GM19351 (cell line): Measurements from ENCODE around the gene SLC25A40.
"Not testable (repeated sequence)": the region's sequence is repeated elsewhere in the genome, so short reads cannot be mapped to it uniquely, and the experiment has no call there.

Experiments used
- ATAC-seq: cut with Tn5 transposase; IDR thresholded peaks from one replicate; pipeline ENCODE4 v1.9.1; 2021; ENCODE audit warnings: mild to moderate bottlenecking, moderate library complexity; ENCODE audit not compliant: unreplicated experiment

Gene SLC25A40, protein sequence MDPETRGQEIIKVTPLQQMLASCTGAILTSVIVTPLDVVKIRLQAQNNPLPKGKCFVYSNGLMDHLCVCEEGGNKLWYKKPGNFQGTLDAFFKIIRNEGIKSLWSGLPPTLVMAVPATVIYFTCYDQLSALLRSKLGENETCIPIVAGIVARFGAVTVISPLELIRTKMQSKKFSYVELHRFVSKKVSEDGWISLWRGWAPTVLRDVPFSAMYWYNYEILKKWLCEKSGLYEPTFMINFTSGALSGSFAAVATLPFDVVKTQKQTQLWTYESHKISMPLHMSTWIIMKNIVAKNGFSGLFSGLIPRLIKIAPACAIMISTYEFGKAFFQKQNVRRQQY

DNA sequence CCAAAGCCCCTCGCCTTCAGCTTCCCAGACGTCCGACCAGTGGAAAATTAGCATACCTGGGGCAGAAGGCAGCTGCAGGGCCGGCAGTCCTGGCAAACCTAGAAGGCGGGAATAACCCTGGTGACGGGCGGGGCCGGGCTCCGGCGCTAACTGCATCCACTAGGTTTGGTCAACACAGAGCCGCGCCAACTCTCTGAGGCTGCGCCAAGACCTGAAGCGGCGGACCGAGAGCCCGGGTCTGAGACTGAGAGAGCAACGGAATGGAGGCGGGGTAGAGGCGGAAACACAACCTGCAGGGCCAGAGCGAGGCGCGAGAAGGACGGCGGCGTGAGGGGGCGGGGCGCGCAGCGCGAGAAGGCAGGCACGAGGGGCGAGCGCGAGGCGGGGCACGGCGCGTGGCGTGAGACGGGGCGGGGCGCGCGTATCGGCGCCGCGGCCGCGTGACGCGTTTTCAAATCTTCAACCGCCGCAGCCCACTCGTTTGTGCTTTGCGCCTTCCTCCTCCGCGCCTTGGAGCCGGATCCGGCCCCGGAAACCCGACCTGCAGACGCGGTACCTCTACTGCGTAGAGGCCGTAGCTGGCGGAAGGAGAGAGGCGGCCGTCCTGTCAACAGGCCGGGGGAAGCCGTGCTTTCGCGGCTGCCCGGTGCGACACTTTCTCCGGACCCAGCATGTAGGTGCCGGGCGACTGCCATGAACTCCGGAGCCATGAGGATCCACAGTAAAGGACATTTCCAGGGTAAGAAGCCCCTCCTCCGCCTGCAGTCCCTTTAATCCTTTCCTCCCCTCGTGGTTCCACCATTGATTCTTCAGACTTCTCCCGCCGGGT, at the start of gene SLC25A40, which contains the start of gene DBF4:
SLC25A40 (minus strand) TSS at position 321 of the 829 bp plus-strand sequence. CDS start 17,633 bp downstream, outside the sequence.
DBF4 (plus strand) TSS at position 454 of the 829 bp plus-strand sequence; CDS start at position 694, 240 bp downstream.
- ATAC-seq, result peak; percentile 81

DNA sequence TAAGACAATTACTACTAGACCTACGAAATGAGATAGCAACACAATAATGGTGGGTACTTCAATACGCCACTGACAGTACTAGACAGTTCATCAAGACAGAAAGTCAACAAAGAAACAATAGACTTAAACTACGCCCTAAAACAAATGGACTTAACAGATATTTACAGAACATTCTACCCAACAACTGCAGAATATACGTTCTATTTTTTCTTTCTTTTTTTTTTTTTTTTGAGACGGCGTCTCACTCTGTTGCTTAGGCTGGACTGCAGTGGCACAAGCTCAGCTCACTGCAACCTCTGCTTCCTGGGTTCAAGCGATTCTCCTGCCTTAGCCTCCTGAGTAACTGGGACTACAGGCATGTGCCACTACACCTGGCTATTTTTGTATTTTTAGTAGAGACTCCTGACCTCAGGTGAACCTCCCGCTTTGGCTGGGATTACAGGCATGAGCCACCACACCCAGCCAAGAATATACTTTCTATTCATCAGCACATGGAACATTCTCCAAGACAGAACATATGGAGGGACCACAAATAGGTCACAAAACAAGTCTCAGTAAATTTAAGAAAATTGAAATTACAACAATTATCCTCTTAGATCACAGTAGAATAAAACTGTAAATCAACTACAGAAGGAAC, 46.7 kb upstream of the SLC25A40 start:
- ATAC-seq, result not testable (repeated sequence)

DNA sequence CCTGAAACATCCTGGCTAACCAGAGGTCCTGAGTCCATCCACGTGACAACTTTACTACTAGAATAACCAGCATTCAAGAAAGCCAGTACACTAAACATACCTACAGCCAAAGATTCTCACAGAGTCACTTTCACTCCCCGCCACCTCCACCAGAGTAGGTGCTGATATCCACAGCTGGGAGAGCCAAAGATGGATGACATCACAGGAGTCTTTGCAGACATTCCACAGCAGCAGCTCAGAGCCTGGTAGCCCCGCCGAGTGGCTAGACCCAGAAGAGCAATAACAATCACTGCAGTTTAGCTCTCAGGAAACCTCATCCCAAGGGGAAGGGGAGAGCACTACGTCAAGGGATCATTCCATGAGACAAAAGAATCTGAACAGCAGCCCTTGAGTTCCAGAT, 44.4 kb upstream of the SLC25A40 start:
- ATAC-seq, result no peak

DNA sequence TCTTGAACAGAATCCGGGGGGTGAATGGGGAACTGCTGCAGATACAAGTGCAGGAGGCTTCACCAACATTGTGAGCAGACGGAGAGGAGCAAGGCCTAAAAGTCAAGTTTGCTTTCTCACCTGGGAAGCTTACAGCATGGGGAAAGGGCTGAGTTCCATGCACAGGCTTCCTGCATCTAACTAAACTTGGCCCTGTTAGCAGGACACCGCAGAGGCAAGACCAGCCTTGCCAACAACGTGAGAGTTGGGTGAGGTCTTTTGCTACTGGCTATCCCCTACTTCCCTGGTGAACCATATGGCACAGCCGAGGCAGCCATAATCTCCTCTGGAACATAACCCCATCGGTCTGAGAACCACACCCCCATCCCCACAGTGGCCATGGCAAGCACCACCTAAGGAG, 43.7 kb upstream of the SLC25A40 start:
- no peak for ATAC-seq

DNA sequence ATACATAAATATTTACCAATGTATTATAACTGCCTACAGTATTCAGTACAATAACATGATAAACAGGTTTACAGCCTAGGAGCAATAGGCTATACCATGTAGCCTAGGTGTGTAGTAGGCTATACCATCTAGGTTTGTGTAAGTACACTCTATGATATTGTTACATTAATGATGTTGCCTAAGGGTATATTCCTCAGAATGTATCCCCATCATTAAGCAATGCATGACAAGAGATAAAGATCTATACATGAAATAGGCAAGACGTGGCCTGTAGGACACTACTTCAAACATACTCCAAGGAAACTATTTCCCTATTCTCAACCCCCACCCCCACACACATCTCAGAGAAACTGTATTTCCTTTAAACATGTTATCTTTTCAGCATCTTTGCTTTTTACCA, 42.6 kb upstream of the SLC25A40 start:
- no peak for ATAC-seq

DNA sequence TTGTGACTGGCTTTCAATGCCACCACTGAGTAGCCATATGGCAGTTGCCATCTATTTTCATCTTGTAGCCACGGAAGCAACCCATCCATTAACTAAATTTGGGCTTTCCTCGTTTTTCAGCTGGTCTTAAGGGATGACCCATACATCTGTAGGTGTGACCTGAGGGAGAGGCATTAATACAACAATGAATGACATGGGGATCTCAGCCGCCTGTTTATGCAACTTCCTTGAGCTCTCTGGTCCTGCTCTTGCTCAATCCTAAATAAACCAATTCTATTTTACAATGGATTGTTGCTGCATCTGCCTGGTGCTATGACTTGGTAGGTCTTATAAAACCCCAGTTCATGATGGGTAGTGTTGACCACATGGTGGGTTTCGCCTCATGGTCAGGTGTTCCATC, 36.0 kb upstream of the SLC25A40 start:
- ATAC-seq, result no peak

DNA sequence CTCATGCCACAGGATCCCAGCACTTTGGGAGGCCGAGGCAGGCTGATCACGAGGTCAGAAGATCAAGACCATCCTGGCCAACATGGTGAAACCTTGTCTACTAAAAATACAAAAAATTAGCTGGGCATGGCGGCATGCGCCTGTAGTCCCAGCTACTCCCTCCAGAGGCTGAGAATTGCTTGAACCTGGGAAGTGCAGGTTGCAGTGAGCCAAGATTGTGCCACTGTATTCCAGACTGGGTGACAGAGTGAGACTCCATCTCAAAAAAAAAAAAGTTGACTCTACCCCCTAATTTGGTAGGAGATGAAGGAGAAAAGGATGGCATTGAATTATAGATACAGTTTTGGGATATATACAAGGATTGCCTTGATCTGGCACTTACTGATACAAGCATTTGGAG, 32.7 kb upstream of the SLC25A40 start:
- not testable (repeated sequence) for ATAC-seq

DNA sequence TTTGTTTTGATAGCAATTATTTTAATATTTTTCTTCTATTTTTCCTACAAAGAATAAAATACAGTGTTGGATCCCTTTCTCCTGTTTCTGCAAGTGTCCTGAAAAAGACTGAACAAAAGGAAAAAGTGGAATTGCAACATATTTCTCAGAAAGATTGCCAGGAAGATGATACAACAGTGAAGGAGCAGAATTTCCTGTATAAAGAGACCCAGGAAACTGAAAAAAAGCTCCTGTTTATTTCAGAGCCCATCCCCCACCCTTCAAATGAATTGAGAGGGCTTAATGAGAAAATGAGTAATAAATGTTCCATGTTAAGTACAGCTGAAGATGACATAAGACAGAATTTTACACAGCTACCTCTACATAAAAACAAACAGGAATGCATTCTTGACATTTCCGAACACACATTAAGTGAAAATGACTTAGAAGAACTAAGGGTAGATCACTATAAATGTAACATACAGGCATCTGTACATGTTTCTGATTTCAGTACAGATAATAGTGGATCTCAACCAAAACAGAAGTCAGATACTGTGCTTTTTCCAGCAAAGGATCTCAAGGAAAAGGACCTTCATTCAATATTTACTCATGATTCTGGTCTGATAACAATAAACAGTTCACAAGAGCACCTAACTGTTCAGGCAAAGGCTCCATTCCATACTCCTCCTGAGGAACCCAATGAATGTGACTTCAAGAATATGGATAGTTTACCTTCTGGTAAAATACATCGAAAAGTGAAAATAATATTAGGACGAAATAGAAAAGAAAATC, 31.2 kb upstream of the SLC25A40 start:
- not testable (repeated sequence) for ATAC-seq

DNA sequence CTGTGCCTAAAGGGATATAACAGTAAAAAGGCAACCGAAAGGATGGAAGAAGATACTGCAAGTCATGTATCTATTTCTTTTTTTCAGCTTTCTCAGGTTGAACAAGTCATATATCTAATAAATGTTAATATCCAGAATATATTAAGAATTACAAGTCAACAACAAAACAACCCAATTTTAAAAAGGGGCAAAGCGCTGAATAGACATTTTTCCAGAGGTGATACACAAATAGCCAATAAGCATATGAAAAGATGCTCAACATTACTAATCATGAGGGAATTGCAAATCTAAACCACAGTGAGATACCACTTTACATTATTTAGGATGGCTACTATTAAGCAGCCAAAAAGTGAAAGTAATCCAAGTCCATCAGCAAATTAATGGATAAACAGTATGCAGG, 23.1 kb upstream of the SLC25A40 start:
- ATAC-seq, result no peak

DNA sequence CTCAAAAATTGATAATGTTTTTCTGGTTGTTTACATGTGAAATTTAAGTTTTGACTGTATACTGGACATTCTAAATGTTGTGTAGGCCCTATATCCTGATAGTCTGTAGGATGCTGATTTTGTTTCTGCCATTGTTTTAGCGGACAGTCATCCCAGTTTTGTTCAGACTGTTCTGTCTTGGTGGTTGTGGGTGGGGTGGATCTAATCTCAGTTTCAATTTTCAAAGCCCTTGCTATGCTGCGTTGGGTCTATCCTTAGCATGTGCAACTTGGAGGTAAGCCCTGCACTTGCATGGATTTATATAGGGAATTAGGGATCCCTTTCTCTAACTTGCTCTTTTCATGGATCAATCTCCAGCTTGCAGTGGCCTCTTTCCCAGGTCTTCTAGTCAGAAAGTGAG, 19.2 kb upstream of the SLC25A40 start:
- no peak for ATAC-seq

DNA sequence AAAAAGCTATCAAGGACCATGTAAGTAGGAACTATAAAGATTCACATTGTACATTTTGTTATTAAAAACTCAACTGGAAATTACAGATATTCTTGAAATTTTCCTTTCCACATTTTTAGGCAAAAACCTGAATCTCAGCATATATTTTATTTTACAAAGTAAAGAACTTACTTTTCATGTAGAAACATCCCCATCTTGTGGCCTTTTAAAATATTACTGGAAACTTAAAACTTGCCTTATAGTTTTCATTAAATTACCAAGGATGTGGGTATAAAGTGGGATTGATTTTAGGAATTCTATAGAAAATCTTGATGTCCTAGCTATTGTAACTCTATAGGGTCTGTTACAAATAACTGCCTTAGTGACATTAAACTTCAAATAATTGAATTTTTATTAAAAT, 10.7 kb upstream of the SLC25A40 start:
- ATAC-seq, result no peak

DNA sequence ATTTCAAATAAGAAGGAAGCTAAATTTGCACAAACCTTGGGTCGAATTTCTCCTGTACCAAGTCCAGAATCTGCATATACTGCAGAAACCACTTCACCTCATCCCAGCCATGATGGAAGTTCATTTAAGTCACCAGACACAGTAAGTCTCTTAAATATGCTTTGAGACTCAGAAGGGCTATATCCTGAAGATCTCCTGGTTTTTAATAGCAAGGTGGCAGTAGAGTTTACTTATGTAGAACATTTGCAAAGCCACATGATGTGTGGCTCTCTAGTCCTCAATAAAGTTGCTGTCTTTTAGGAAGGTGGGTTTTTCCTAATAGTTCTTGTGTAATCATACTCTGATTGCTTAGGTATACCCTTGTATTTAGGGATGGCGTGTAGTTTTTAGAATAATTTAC, 8.9 kb upstream of the SLC25A40 start:
- no peak for ATAC-seq

DNA sequence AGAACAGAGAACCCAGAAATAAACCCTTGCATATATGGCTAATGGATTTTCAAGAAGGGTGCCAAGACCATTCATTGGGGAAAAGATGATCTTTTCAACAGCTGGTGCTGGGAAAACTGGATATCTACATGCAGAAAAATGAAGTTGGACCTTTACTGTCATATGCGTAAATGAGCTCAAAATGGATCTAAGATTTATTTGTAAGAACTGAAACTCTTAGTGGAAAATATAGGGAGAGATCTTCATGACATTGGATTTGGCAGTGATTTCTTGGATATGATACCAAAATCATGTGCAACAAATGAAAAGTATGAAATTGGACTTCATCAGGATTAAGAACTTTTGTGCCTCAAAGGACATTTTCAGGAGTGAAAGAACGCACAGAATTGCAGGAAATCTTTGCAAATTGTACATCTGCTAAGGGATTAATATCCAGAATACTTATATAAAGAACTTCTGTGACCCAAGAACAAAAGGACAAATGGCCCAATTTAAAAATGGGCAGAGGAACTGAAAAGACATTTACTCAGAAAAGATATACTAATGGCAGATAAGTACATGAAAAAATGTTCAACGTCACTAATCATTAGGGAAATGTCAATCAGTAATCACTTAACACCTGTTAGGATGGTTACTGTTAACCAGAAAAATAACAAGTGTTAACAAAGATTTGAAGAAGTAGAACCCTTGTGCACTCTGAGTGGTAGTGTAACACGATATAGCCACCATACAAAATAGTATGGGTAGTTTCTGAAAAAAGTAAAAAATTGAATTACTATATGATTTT, 6.2 kb upstream of the SLC25A40 start:
- ATAC-seq, result no peak

DNA sequence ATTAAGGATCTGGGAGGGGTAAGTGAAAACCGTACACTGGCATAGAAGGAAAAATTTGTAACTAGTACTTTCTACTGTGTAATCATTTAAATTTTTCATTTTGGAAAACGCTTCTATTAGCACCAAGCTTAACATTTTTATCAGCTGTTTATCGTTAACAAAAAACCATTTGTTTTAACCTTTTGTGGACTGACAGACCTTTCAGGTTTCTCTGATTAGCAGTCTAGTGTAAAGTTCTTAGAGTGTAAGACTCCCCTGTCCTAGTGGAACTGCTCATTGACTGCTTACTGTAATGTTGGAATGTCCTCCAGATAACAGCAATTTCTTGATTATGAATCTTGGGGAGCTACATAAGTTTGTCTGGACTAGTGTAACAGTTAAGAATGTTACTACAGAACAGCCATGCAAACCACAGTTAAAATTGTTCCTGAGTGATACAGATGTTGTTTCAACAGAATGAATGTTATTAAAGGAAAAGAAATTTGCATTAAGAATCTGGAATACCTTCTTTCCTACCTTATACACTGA, 2.1 kb upstream of the SLC25A40 start:
- no peak for ATAC-seq

DNA sequence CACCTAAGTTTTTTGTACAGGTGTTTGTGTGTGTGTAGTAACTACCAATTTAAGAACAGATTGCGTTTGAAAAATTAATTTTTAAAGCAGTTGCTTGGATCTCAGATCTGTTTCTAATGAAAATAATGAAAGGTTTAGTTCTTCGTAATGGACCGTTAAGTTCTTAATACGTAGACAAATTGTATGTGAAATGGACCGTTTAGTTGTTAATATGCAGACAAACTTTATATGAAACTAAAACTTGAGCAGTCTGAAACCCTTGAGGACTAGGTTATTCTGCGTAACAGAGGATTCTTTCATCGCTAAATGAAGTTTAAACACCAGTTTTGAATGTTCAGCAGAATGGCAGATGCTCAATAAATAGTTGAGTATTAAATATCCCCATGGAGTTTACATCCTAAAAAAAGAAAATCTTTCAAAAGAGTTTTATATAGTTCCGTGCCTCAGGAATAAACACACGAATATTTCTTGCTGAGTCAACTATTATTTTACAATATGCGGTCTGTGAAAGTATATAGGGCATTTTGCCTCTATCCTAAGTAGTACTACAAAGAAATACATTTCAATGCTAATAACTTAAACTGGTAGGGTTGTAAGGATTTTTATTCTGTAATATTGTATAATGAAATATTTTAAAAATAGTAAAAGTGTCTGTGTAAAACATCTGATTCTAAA, 1.3 kb upstream of the SLC25A40 start:
- ATAC-seq, result no peak

DNA sequence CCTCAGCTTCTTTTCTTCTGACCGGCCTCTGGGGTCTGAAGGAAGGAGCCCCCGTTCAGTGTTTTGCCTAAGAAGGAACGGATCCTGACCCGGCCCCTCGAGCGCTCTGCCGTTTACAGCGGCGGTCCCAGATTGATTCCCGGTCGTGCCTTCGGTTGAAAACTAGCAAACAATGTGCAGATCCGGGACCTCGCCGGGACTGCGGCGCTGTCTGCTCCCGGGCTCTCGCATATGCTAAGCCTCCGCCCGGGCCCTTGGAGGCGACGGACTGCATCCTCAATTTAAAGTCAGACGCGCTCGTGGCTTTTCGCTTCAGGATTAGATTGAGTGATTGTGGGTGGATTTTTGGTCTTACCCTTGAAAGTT, 692 bp upstream of the SLC25A40 start:
- peak; percentile 11 for ATAC-seq

DNA sequence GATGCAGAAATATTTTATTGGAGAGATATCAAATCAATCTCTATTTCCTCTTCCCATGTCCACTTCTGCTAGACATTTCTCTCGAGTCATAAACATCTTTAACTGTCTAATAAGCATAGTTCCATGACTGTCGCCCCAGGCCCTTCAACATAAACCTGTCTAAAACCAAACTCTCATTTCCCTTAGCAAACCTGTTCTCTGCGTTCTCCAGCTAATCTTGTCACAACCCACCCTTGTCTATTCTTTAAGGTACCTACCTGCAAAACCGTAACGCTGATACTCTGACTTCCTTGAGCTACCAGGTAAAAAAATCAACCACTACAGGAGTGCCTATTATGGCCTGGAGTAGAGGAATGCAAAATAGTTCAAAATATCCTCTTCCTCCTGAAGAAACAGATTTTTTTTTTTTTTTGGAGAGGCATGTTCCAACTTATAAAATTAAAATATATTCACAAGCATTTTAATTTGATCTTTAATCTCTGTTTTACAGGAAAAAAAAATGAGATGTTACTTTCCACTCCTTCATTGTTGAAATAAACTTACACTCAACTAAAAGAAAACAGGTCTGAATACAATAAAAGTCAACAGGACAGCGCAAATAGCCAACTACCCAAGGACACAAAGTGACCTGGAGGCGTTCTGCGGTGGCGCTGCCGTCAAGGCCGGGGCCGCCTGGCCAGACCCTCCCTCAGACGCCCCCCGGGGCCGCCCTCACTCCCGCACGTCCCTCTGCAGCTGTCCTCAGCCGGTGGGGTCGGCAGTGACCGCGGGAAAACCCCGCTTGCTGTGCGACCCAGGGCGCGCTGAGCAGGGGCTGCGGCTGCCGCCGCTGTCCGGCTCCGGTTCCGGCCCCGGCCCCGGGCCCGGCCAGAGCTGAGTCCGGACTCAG, 765 bp downstream of the SLC25A40 start:
- peak; percentile 17 for ATAC-seq

DNA sequence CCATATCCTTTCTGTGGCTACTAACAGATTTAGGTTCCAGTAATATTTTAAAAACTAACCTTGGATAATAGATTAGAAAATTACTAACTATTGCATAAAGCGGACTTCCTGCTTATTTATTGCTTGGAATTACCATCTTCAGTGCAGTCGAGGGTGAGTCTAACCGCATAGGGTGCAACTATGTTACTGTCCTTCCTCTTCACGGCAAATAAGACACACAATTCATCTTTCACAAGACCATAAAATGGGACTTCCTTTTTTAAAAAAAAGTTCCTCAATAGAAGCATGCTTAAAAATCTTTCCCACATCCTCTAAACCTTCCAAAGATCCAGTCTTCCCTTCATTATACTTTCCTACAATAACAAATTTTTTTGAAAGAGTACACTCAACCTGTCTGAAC, 2.1 kb downstream of the SLC25A40 start:
- no peak for ATAC-seq
